ENCODE results near the gene MAGEA3.

Gene MAGEA3

DNA sequence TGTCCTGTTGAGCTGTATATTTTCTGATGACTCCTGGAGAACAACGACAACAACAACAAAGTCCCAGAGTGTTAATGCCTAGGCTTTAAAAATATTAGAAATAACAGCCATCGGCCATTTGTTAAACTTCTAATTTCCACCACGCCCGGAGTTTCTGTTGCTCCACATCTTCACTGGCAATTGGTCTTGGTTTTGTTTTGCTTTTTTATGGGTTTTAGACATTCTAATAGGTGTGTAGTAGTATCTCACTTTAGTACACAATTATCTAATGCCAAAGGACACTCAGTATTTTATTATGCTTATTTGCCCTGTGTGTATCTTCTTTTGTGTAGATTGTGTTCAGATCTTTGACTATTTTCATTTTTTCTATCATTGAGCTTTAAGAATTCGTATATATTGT, 40.0 kb downstream of the MAGEA3 start:
- DNase-seq: no peak

All from stimulated activated CD4-positive, alpha-beta T cell treated with anti-CD3 and anti-CD28 coated beads, Interleukin-4, amount 100 ng/mL, for 4 hours (primary cell).